IPS-18a (cell line): ENCODE data around the gene TEX101.

Source experiments
- H3K27ac ChIP-seq: one replicate; pipeline ENCODE4 v1.5.1; 2013; ENCODE audit warnings: low read length
- H3K27me3 ChIP-seq: one replicate; pipeline ENCODE4 v1.6.1; 2013; ENCODE audit warnings: mild to moderate bottlenecking, low read length; ENCODE audit not compliant: control insufficient read depth, insufficient read depth
- H3K36me3 ChIP-seq: one replicate; pipeline ENCODE4 v1.6.1; 2013; ENCODE audit warnings: low read depth, low read length; ENCODE audit not compliant: control insufficient read depth
- H3K4me1 ChIP-seq: one replicate; pipeline ENCODE4 v1.6.1; 2013; ENCODE audit warnings: low read depth, low read length; ENCODE audit not compliant: control insufficient read depth
- H3K4me3 ChIP-seq: one replicate; pipeline ENCODE4 v1.5.1; 2013; ENCODE audit warnings: low read length
- H3K9ac ChIP-seq: one replicate; pipeline ENCODE4 v1.6.1; 2013; ENCODE audit warnings: mild to moderate bottlenecking, low read length, moderate library complexity
- H3K9me3 ChIP-seq: one replicate; pipeline ENCODE4 v1.6.1; 2013; ENCODE audit warnings: low read depth, low read length; ENCODE audit not compliant: control insufficient read depth

Gene TEX101

GRCh38 chr19:43454031-43454430, 39.3 kb downstream of the TEX101 start:
- no peaks in the 10 kb centered on the region for H3K9me3 ChIP-seq
- no peaks in the 10 kb centered on the region for H3K4me1 ChIP-seq
- H3K27ac ChIP-seq, result no peak overlapping the region

GRCh38 chr19:43455321-43456113, 40.8 kb downstream of the TEX101 start:
- Histone ChIP-seq H3K4me3 (no peak overlapping the region), H3K4me1 (no peaks in the 10 kb centered on the region), H3K9me3 (no peaks in the 10 kb centered on the region), H3K27ac (no peak overlapping the region), H3K36me3 (no peaks in the 10 kb centered on the region), H3K27me3 (no peaks in the 10 kb centered on the region), H3K9ac (no peak overlapping the region)

More at GRCh38 chr19:43454031-43454430, 39.3 kb downstream of the TEX101 start:
- Histone ChIP-seq H3K36me3 (no peaks in the 10 kb centered on the region), H3K9ac (no peak overlapping the region), H3K4me3 (no peak overlapping the region), H3K27me3 (no peaks in the 10 kb centered on the region)

GRCh38 chr19:43457809-43458208, 43.1 kb downstream of the TEX101 start:
- no peaks in the 10 kb centered on the region for H3K36me3 ChIP-seq
- no peak overlapping the region for H3K4me3 ChIP-seq
- peaks cover 14% of the 10 kb centered on the region for H3K27me3 ChIP-seq
- no peak overlapping the region for H3K27ac ChIP-seq
- no peaks in the 10 kb centered on the region for H3K4me1 ChIP-seq
- H3K9me3 ChIP-seq, result no peaks in the 10 kb centered on the region
- no peak overlapping the region for H3K9ac ChIP-seq

GRCh38 chr19:43460362-43461016, 45.8 kb downstream of the TEX101 start:
- H3K4me1 ChIP-seq, result peaks cover 4% of the 10 kb centered on the region
- H3K9ac ChIP-seq, result no peak overlapping the region
- H3K27ac ChIP-seq, result no peak overlapping the region
- no peaks in the 10 kb centered on the region for H3K9me3 ChIP-seq
- no peaks in the 10 kb centered on the region for H3K36me3 ChIP-seq
- H3K4me3 ChIP-seq, result no peak overlapping the region
- H3K27me3 ChIP-seq, result peaks cover 27% of the 10 kb centered on the region

GRCh38 chr19:43461303-43461702, 46.6 kb downstream of the TEX101 start:
- H3K9me3 ChIP-seq, result no peaks in the 10 kb centered on the region
- no peaks in the 10 kb centered on the region for H3K36me3 ChIP-seq
- H3K27ac ChIP-seq, result no peak overlapping the region
- no peak overlapping the region for H3K4me3 ChIP-seq
- peaks cover 35% of the 10 kb centered on the region for H3K27me3 ChIP-seq
- no peak overlapping the region for H3K9ac ChIP-seq
- H3K4me1 ChIP-seq, result peaks cover 4% of the 10 kb centered on the region

- Histone ChIP-seq H3K36me3 (no peaks in the 10 kb centered on the region), H3K27ac (no peak overlapping the region), H3K9ac (no peak overlapping the region), H3K27me3 (peaks cover 35% of the 10 kb centered on the region), H3K9me3 (no peaks in the 10 kb centered on the region), H3K4me3 (peak overlapping the region; percentile 83), H3K4me1 (peaks cover 4% of the 10 kb centered on the region)
These were observed 47.7 kb downstream of the TEX101 start for GRCh38 chr19:43462383-43462782.

- H3K27ac ChIP-seq, result no peak overlapping the region
- H3K9me3 ChIP-seq, result no peaks in the 10 kb centered on the region
- peak overlapping the region; percentile 83 for H3K4me3 ChIP-seq
- H3K4me1 ChIP-seq, result peaks cover 4% of the 10 kb centered on the region
- H3K36me3 ChIP-seq, result no peaks in the 10 kb centered on the region
- H3K27me3 ChIP-seq, result peaks cover 35% of the 10 kb centered on the region
- H3K9ac ChIP-seq, result peak overlapping the region; percentile 8
These were observed 48.2 kb downstream of the TEX101 start for GRCh38 chr19:43462785-43463380.

- Histone ChIP-seq H3K9ac (peak overlapping the region; percentile 23), H3K9me3 (no peaks in the 10 kb centered on the region), H3K4me1 (peaks cover 4% of the 10 kb centered on the region), H3K36me3 (no peaks in the 10 kb centered on the region), H3K27ac (no peak overlapping the region), H3K4me3 (peak overlapping the region; percentile 83), H3K27me3 (peaks cover 35% of the 10 kb centered on the region)
These were observed 48.9 kb downstream of the TEX101 start for GRCh38 chr19:43463381-43464133.

GRCh38 chr19:43464134-43464775, 49.6 kb downstream of the TEX101 start:
- Histone ChIP-seq H3K9me3 (no peaks in the 10 kb centered on the region), H3K9ac (peak overlapping the region; percentile 23), H3K27me3 (peaks cover 35% of the 10 kb centered on the region), H3K27ac (no peak overlapping the region), H3K36me3 (no peaks in the 10 kb centered on the region), H3K4me1 (peaks cover 4% of the 10 kb centered on the region), H3K4me3 (peak overlapping the region; percentile 83)

- Histone ChIP-seq H3K4me1 (peaks cover 4% of the 10 kb centered on the region), H3K27me3 (peaks cover 35% of the 10 kb centered on the region), H3K27ac (no peak within 1 kb of the TSS), H3K36me3 (no peaks in the 10 kb centered on the region), H3K9me3 (no peaks in the 10 kb centered on the region), H3K4me3 (peak within 1 kb of the TSS; percentile 83), H3K9ac (no peak within 1 kb of the TSS)
These were observed 50.9 kb downstream of the TEX101 start, which contains the start of gene LYPD3 for GRCh38 chr19:43465468-43466120. Gene LYPD3, minus strand, starts transcription at chr19:43465608. Its CDS starts 37 bp downstream, at chr19:43465571.
